ENCODE data around the gene CDC34.

Gene CDC34

DNA sequence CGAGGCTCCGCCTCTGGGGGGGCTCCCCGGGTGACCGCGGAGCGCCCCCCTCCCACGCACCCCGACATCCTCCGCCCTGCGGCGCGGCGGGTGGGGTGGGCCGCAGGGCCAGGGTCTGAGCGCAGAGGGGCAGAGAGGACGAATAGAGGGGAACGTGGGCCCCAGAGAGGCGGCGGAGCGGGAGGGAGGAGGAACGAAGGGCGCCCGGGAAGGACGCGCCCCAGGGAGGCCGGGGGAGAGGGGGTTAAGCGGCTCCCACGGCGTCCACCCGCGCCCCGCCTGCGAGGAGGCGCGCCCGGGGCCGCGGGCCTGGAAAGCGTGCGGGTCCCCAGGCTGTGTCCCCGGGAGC is 59.2 kb downstream of the CDC34 start:
- DNase-seq, result no peak

DNA sequence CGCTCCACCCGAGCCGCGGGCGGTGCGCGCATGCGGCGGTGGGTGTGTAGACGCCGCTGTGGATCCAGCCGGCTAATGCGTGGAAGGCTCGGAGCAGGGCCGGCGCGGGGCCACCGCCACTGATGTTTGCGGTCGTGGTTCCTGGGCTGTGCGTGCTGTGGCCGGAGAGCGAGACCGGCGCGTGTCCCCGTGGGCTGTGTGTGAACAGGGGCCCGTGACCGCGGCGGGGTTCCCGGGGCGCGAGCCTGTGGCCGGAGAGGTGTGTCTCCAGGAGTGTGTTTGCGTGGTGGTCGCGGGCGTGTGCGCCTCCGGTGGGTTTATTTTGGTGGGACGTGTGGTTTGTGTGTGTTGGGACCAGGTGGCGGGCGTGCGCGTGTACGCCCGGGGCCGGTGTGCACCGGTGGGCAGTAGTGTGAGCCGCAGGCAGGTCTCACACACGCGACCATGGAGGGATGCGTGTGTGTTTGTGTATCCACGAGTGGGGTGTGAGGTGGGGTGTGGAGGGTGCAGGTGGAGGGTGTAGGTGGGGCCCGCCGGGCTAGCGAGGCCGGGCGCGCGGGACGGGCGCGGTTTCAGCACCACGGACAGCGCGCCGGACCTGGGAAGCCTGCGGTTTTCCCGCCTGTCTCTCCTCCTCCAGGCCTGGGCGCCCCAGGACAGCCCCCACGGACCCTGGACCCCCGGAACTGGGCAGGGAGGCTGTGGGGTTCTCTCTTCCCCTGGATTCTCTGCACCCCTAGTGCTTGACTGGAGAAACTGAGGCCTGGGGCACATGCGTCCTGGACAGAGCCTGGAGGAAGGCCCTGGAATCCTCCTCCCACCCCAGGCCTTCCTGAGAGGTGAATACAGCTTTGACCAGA is 59.8 kb downstream of the CDC34 start:
- no peak for DNase-seq

Measured in activated CD8-positive, alpha-beta memory T cell treated with anti-CD3 and anti-CD28 coated beads, Interleukin-2, amount 50 U/mL, for 4 hours (primary cell).